GM13976 (cell line): Measurements from ENCODE around the gene DEFB132.
A peak's percentile ranks its signal among the peaks of the same experiment; 100 is the strongest.

Experiments
- DNase-seq: peaks from one replicate; pipeline ENCODE4 v3.0.0; 2012; ENCODE audit warnings: low spot score
- CTCF ChIP-seq: IDR thresholded peaks from 2 replicates; pipeline ENCODE4 v1.5.1; 2012; ENCODE audit warnings: borderline replicate concordance, mild to moderate bottlenecking; ENCODE audit not compliant: insufficient read depth; ENCODE audit errors: extremely low read depth, missing control alignments, control extremely low read depth
- in situ Hi-C: fragments of 300-500 bp; cut with MboI; formaldehyde crosslinking; loops from one replicate; pipeline ENCODE4 v1.12.0; 2022; ENCODE audit warnings: low sequenced_read_pairs, mixed read lengths, inconsistent platforms; ENCODE audit not compliant: unreplicated experiment

DEFB132 gene

GRCh38 chr20:294602-295001 is 37.1 kb downstream of the DEFB132 start:
- in situ Hi-C loops, result no loop called here
- no peak for TF ChIP-seq CTCF
- DNase-seq, result no peak

GRCh38 chr20:295804-296203 is 38.3 kb downstream of the DEFB132 start:
- no peak for TF ChIP-seq CTCF
- in situ Hi-C loops, result no loop called here
- no peak for DNase-seq

GRCh38 chr20:297098-297924 is 39.8 kb downstream of the DEFB132 start, which contains the start of gene ZCCHC3:
Gene ZCCHC3 (plus strand): TSS chr20:297570. CDS start chr20:297587, 17 bp downstream.
- peak; percentile 94 for DNase-seq
- no peak for TF ChIP-seq CTCF
- in situ Hi-C loops, result no loop called here

- peak; percentile 69 for DNase-seq
- in situ Hi-C loops, result no loop called here
- TF ChIP-seq CTCF, result no peak
These were observed 40.6 kb downstream of the DEFB132 start for GRCh38 chr20:297925-298775.

- no peak for DNase-seq
- no peak for TF ChIP-seq CTCF
- in situ Hi-C loops, result no loop called here
These were observed 41.4 kb downstream of the DEFB132 start for GRCh38 chr20:298776-299391.

- no peak for DNase-seq
- in situ Hi-C loops, result no loop called here
- TF ChIP-seq CTCF, result no peak
These were observed 42.9 kb downstream of the DEFB132 start for GRCh38 chr20:300345-300990.
